HG03025 (cell line): ENCODE data around the gene DNAAF8.
"Not testable (repeated sequence)": the region's sequence is repeated elsewhere in the genome, so short reads cannot be mapped to it uniquely, and the experiment has no call there.

ENCODE experiments used
- ATAC-seq: cut with Tn5 transposase; IDR thresholded peaks from one replicate; pipeline ENCODE4 v1.9.1; 2021; ENCODE audit warnings: mild to moderate bottlenecking, moderate library complexity; ENCODE audit not compliant: unreplicated experiment, low FRiP score

The DNAAF8 gene

GRCh38 chr16:4776141-4776705 lies 41.9 kb downstream of the DNAAF8 start:
- no peak for ATAC-seq

DNA sequence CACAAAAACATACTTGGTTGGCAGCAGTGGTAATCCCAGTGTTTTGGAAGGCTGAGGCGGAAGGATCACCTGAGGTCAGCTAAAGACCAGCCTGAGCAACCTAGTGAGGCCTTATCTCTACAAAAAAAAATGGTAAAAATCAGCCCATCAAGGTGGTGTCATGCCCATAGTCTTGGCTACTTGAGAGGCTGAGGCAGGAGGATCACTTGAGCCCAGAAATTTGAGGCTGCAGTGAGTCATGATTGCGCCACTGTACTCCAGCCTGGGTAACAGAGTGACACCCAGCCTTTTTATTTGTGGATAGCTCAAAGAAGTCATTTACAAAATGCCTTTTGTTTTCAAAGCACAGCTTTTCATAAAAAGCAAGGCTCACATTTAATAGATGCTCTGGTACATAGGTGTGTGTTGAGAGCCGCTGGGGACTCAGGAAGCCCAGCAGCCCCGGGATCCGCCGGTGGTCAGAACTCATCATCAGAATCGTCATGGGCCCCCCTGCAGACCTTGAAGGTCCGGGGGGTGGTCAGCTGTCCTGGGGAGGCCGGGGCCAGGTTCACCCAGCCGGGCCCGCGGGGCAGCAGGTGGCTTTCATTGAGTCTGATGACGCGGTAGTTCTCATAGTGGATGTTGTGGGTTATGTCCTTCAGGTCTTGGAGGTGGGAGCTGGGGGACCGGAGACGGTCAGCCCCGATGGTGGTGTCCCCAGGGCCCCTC lies 43.2 kb downstream of the DNAAF8 start:
- ATAC-seq: no peak

DNA sequence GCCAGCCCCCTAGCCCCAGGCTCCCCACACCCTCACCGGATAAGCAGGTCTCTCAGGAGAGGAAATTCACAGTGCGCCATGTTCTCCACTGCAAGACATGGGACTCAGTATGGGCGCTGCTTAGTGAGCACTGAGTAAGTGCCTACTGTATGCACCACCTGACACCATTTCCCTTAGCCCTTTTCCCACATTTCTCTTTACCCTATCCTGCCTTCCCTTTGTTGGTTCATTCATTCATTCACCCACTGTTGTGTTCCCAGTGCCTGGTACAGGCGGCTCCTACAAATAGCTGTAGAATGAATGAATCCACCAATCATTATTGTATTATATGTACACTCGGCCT lies 43.7 kb downstream of the DNAAF8 start:
- no peak for ATAC-seq

- ATAC-seq: no peak
These were observed 45.9 kb downstream of the DNAAF8 start for GRCh38 chr16:4780235-4780634.

- ATAC-seq: no peak
These were observed 49.1 kb downstream of the DNAAF8 start for GRCh38 chr16:4783251-4783950.

- ATAC-seq: no peak
These were observed 49.6 kb downstream of the DNAAF8 start for GRCh38 chr16:4783951-4784336.

GRCh38 chr16:4784444-4784987 lies 50.2 kb downstream of the DNAAF8 start:
- ATAC-seq: not testable (repeated sequence)

DNA sequence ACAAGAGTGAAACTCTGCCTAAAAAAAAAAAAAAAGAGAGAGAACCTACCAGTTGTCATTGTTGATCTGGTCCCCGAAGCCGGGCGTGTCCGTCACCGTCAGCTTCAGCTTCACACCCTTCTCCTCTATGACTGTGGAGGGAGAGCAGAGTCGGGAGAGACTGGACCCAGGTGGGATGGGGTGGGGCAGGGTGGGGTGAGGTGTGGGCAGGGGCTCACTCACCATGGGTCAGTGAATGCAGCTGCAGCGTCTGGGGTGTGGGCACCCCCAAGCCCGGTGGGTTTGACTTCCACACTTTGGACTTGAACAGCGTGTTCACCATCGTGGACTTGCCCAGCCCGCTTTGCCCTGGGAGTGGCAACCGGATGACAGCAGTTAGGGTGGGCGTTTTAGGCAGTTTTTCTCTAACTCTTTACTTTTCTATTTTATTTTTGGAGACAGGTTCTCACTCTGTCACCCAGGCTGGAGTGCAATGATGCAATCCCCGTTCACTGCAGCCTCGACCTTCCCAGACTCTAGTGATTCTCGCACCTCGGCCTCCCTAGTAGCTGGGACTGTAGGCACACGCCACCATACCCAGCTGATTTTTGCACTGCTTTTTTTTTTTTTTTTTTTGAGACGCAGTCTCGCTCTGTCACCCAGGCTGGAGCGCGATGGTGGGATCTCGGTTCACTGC lies 51.6 kb downstream of the DNAAF8 start:
- no peak for ATAC-seq

GRCh38 chr16:4787068-4787467 lies 52.7 kb downstream of the DNAAF8 start:
- no peak for ATAC-seq

GRCh38 chr16:4787627-4788482 lies 53.5 kb downstream of the DNAAF8 start, which contains the start of gene SEPTIN12:
TSS of gene SEPTIN12 (minus strand) at chr16:4788345. CDS start at chr16:4787645, 700 bp downstream.
- no peak for ATAC-seq

DNA sequence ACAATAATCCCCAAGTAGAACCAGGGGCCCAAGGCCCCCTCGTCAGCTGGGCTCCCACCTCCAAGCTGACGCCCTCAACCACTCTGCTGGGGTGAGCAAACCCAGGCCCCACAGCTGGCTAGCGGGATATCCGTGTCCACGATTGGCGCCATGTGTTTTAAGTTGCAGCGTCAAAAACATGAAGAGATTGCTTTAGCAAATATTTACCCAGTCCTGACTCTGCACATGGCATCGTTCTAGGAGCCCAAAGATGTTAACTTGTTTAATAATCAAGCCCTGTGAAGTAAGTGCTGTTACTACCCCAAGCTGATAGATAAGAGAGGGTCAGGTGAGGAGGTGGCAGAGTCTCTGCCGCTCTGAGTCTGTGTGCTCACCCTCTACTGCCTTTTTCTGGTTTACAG lies 54.2 kb downstream of the DNAAF8 start:
- no peak for ATAC-seq

DNA sequence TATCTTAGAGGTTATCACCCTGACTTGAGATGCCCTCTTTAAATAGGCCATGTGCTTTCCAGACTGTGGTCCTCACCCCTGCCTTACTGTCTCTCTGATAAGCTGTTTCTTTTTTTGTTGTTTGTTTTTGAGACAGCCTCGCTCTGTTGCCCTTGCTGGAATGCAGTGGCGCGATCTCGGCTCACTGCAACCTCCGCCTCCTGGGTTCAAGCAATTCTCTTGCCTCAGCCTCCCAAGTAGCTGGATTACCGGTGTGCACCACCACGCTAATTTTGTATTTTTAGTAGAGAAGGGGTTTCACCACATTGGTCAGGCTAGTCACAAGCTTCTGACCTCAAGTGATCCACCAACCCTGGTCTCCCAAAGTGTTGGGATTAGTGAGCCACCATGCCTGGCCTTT lies 54.6 kb downstream of the DNAAF8 start:
- ATAC-seq: no peak

GRCh38 chr16:4790261-4790660 lies 55.9 kb downstream of the DNAAF8 start:
- ATAC-seq: no peak

GRCh38 chr16:4790871-4791270 lies 56.5 kb downstream of the DNAAF8 start:
- ATAC-seq: no peak

- ATAC-seq: no peak
These were observed 58.7 kb downstream of the DNAAF8 start for GRCh38 chr16:4792951-4793513.

DNA sequence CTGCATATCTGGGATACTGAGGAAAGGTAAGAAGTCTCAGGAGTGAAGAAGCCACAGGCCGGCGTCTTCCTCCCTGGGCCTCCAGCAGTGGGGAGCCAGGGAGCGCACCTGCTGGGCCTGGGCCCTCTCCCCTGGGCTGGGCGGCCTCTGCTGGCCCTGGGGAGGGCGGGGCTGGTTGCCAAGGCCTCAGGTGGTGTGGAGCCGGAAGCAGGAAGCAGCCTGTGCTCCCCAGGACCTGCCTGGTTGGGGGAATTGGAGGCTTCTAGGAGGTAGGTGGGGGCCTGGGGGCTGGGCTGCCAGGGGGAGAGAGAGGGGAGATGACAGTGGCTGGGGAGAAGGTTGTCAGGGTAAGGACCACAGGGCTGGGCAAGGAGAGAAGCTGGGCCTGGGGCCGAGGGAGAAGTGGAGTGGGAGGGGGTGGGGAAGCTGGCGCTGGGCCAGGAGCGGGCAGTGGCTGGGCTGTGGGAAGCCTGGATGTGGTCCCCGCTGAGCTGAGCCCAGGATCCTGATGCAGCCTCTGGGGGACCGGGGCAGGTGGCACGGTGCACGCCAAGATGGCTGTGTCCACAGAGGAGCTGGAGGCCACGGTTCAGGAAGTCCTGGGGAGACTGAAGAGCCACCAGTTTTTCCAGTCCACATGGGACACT lies 61.0 kb downstream of the DNAAF8 start, which contains the start of gene SMIM22:
TSS of gene SMIM22 (plus strand) at position 189 of the 647 bp plus-strand sequence. CDS start at position 555, 366 bp downstream.
- no peak for ATAC-seq

DNA sequence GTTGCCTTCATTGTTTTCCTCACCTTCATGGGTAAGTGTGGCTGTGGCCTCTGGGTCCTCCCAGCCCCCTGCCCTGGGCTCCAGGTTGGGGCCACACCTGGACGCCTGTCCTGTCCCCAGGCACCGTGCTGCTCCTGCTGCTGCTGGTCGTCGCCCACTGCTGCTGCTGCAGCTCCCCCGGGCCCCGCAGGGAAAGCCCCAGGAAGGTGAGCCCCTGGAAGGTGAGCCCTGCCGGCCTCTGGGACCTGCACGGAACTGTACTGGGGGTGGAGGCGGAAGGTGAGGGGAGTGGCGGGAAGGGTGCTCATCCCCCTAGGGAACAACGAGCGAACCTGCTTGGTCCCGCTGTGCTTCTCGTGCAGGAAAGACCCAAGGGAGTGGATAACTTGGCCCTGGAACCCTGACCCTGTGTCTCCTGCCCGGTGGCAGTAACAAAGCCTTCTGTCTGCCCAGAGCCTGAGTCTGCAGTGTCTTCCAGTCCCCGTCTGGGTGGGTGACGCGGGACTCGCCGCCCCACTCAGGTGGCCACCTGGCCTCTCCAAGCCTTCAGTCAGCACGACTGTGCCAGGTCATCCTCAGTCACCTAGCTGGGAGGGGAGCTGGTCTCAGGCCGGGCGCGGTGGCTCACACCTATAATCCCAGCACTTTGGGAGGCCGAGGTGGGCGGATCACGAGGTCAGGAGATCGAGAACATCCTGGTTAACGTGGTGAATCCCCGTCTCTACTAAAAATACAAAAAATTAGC lies 61.7 kb downstream of the DNAAF8 start:
- ATAC-seq: no peak

DNA sequence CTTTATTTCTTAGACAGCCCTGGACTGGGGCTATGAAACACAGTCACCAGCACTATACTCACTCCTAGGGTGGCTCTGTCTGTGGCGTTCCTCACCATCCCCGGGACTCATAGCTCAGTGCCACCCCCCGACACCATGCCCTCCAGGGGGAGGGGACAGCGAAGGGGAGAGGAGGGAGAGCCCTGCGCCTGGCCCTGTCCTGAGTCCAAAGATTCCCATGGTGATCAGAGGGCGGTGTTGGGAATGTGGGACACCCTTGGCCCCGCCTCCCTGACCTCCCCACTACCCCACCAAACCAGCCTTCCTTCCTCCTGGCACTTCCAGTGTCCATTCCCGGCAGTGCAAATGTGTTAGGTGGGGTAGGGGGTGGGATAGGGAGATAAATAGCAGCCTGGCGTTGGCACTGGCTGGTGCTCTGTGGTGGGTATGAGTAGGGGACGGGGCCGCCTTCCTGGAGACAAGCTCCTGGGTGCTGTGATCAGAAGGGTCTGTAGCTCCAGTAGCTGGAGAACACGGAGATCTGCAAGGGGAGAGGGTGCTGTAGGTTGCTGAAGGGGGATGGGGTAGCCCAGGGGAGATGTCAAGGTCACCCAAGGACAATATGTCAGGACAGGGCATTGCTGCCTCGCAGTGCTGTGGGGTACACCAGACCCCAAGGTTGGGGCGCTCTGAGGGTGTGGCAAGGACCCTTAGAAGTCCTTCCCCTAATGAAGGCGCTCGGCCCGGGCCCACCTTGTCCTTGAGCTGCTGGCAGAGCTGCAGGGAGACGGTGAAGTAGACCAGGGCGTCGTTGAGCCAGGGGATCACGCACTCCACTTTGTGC lies 62.9 kb downstream of the DNAAF8 start:
- no peak for ATAC-seq
